Measurements from ENCODE around the gene BRF1.
A peak's percentile ranks its signal among the peaks of the same experiment; 100 is the strongest.

Gene BRF1

GRCh38 chr14:105315211-105315721, 14.5 kb upstream of the BRF1 start:
- no peak for TF ChIP-seq TCF12 (IDR thresholded peaks at IDR 0.05; ENCODE audit: low read depth)
- peak; percentile 61; the same call in 1 of the 2 replicates for TF ChIP-seq ZBTB7A (IDR thresholded peaks at IDR 0.05; ENCODE audit: low read depth)

GRCh38 chr14:105314287-105315200, 13.7 kb upstream of the BRF1 start, which contains the start of gene PACS2:
Gene PACS2, plus strand, starts transcription at chr14:105314748. Its CDS starts 171 bp downstream, at chr14:105314919.
- TF ChIP-seq EGR1 (IDR thresholded peaks at IDR 0.05) (no peak), FOXM1 (IDR thresholded peaks at IDR 0.05; ENCODE audit: borderline replicate concordance, low read depth) (no peak), TCF12 (IDR thresholded peaks at IDR 0.05; ENCODE audit: low read depth) (no peak), EP300 (IDR thresholded peaks at IDR 0.05; ENCODE audit: borderline replicate concordance) (no peak), CEBPB (IDR thresholded peaks at IDR 0.05) (no peak), NFIC (IDR thresholded peaks at IDR 0.05) (no peak), TEAD4 (IDR thresholded peaks at IDR 0.05) (no peak), RAD21 (IDR thresholded peaks at IDR 0.05; ENCODE audit: low read depth) (no peak), MAX (IDR thresholded peaks at IDR 0.05) (peak; percentile 30), TAF1 (IDR thresholded peaks at IDR 0.05; ENCODE audit: low read depth) (peak; percentile 21; the same call in 1 of the 2 replicates), YY1 (IDR thresholded peaks at IDR 0.05; ENCODE audit: low read depth) (0 out of 2 replicates have a peak, but pooled peaks have one; percentile 12), CREB1 (IDR thresholded peaks at IDR 0.05; ENCODE audit: low read depth) (no peak), USF1 (IDR thresholded peaks at IDR 0.05) (peak; percentile 50), ZBTB7A (IDR thresholded peaks at IDR 0.05; ENCODE audit: low read depth) (no peak; the same call in 1 of the 2 replicates), REST (IDR thresholded peaks at IDR 0.05; ENCODE audit: low read depth) (no peak)

- TF ChIP-seq FOXM1 (IDR thresholded peaks at IDR 0.05; ENCODE audit: borderline replicate concordance, low read depth) = no peak
- peak; percentile 77 for TF ChIP-seq ZBTB7A (IDR thresholded peaks at IDR 0.05; ENCODE audit: low read depth)
These were observed 12.8 kb upstream of the BRF1 start for GRCh38 chr14:105313381-105314286.

- TF ChIP-seq RAD21 (IDR thresholded peaks at IDR 0.05; ENCODE audit: low read depth) (no peak), EP300 (IDR thresholded peaks at IDR 0.05; ENCODE audit: borderline replicate concordance) (no peak), CREB1 (IDR thresholded peaks at IDR 0.05; ENCODE audit: low read depth) (no peak), FOXM1 (IDR thresholded peaks at IDR 0.05; ENCODE audit: borderline replicate concordance, low read depth) (no peak), TEAD4 (IDR thresholded peaks at IDR 0.05) (no peak), CEBPB (IDR thresholded peaks at IDR 0.05) (no peak)
These were observed 12.2 kb upstream of the BRF1 start for GRCh38 chr14:105312973-105313372.

- TF ChIP-seq CEBPB (IDR thresholded peaks at IDR 0.05) (no peak), FOXM1 (IDR thresholded peaks at IDR 0.05; ENCODE audit: borderline replicate concordance, low read depth) (no peak), USF1 (IDR thresholded peaks at IDR 0.05) (no peak), TCF12 (IDR thresholded peaks at IDR 0.05; ENCODE audit: low read depth) (no peak), ZBTB7A (IDR thresholded peaks at IDR 0.05; ENCODE audit: low read depth) (no peak), MAX (IDR thresholded peaks at IDR 0.05) (no peak), RAD21 (IDR thresholded peaks at IDR 0.05; ENCODE audit: low read depth) (no peak), EP300 (IDR thresholded peaks at IDR 0.05; ENCODE audit: borderline replicate concordance) (no peak), EGR1 (IDR thresholded peaks at IDR 0.05) (no peak), CREB1 (IDR thresholded peaks at IDR 0.05; ENCODE audit: low read depth) (no peak), TEAD4 (IDR thresholded peaks at IDR 0.05) (no peak), NFIC (IDR thresholded peaks at IDR 0.05) (no peak), YY1 (IDR thresholded peaks at IDR 0.05; ENCODE audit: low read depth) (no peak), REST (IDR thresholded peaks at IDR 0.05; ENCODE audit: low read depth) (no peak), TAF1 (IDR thresholded peaks at IDR 0.05; ENCODE audit: low read depth) (no peak)
These were observed 11.0 kb upstream of the BRF1 start for GRCh38 chr14:105311838-105312237.

Measured in Ishikawa (cell line).